ENCODE measurements around the gene PCDHGB4.
A peak's percentile ranks its signal among the peaks of the same experiment; 100 is the strongest.
"Not testable (repeated sequence)": the region's sequence is repeated elsewhere in the genome, so short reads cannot be mapped to it uniquely, and the experiment has no call there.

Gene PCDHGB4

DNA sequence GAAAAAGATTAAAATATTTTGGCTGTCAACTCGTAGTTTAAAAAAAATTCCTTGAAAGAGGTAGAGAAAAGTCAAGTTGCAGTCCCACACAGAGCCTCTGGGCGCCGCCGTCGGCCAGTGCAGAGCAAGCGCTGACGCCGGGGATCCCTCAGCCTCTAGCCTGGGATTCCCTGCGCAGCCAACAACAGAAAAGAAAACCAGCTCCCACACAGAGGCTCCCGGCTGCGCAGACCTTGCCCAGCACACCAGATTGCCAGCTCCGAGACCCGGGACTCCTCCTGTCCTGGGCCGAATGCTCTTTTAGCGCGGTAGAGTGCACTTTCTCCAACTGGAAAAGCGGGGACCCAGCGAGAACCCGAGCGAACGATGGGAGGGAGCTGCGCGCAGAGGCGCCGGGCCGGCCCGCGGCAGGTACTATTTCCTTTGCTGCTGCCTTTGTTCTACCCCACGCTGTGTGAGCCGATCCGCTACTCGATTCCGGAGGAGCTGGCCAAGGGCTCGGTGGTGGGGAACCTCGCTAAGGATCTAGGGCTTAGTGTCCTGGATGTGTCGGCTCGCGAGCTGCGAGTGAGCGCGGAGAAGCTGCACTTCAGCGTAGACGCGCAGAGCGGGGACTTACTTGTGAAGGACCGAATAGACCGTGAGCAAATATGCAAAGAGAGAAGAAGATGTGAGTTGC lies 30.1 kb downstream of the PCDHGB4 start, which contains the start of gene PCDHGB7:
Gene PCDHGB7 (plus strand): TSS at position 184 of the 679 bp plus-strand sequence. CDS start 183 bp downstream, at position 367.
- H3K36me3 ChIP-seq (ENCODE audit: control insufficient read depth in 2 of 2, insufficient read depth in 1 of 2, low read length in 2 of 2); POLR2A ChIA-PET; H3K9me3 ChIP-seq (ENCODE audit: control insufficient read depth, insufficient read depth, low read depth, low read length); H3K27ac ChIP-seq (ENCODE audit: extremely low read depth, low read depth, low read length); H3K4me1 ChIP-seq (ENCODE audit: control insufficient read depth, insufficient read depth, low read length): not testable (repeated sequence)
- CTCF ChIA-PET: interaction anchor here (0.6 to 7.0 kb wide), 20 partner anchors 10 to 552 kb away, joined by 3 to 160 read pairs (median 4); partner anchors contain the start of genes PCDHA11, PCDHGA1, PCDHGB1 and PCDHGB3
- H3K4me3 ChIP-seq (ENCODE audit: low read depth, low read length): peak within 1 kb of the TSS; percentile 16; the same call in 1 of the 2 replicates

DNA sequence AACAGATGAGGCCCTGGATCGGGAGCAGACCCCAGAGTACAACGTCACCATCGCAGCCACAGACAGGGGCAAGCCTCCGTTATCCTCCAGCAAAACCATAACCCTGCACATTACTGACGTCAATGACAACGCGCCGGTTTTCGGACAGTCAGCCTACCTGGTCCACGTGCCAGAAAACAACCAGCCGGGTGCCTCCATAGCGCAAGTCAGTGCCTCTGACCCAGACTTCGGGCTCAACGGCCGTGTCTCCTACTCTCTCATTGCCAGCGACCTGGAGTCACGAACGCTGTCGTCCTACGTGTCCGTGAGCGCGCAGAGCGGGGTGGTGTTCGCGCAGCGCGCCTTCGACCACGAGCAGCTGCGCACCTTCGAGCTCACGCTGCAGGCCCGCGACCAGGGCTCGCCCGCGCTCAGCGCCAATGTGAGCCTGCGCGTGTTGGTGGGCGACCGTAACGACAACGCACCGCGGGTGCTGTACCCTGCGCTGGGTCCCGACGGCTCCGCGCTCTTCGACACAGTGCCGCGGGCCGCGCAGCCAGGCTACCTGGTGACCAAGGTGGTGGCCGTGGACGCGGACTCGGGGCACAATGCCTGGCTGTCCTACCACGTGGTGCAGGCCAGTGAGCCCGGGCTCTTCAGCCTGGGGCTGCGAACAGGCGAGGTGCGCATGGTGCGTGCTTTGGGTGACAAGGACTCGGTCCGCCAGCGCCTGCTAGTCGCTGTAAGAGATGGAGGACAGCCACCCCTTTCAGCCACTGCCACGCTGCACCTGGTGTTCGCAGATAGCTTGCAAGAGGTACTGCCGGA lies 31.8 kb downstream of the PCDHGB4 start:
- Histone ChIP-seq H3K27ac (ENCODE audit: extremely low read depth, low read depth, low read length) (no peak overlapping the region), H3K4me3 (ENCODE audit: low read depth, low read length) (no peak overlapping the region), H3K9me3 (ENCODE audit: control insufficient read depth, insufficient read depth, low read depth, low read length) (no peaks in the 10 kb centered on the region; the same call in 1 of the 2 replicates), H3K4me1 (ENCODE audit: control insufficient read depth, insufficient read depth, low read length) (no peaks in the 10 kb centered on the region), H3K36me3 (ENCODE audit: control insufficient read depth in 2 of 2, insufficient read depth in 1 of 2, low read length in 2 of 2) (no peaks in the 10 kb centered on the region)
- ChIA-PET POLR2A (no interaction called here), CTCF (interaction anchor here (0.6 to 7.0 kb wide), 9 partner anchors 11 to 145 kb away, joined by 3 to 160 read pairs (median 3); partner anchors contain the start of genes PCDHGA12, PCDHGB1 and PCDHGB3)
- TF ChIP-seq, protein P1, sequence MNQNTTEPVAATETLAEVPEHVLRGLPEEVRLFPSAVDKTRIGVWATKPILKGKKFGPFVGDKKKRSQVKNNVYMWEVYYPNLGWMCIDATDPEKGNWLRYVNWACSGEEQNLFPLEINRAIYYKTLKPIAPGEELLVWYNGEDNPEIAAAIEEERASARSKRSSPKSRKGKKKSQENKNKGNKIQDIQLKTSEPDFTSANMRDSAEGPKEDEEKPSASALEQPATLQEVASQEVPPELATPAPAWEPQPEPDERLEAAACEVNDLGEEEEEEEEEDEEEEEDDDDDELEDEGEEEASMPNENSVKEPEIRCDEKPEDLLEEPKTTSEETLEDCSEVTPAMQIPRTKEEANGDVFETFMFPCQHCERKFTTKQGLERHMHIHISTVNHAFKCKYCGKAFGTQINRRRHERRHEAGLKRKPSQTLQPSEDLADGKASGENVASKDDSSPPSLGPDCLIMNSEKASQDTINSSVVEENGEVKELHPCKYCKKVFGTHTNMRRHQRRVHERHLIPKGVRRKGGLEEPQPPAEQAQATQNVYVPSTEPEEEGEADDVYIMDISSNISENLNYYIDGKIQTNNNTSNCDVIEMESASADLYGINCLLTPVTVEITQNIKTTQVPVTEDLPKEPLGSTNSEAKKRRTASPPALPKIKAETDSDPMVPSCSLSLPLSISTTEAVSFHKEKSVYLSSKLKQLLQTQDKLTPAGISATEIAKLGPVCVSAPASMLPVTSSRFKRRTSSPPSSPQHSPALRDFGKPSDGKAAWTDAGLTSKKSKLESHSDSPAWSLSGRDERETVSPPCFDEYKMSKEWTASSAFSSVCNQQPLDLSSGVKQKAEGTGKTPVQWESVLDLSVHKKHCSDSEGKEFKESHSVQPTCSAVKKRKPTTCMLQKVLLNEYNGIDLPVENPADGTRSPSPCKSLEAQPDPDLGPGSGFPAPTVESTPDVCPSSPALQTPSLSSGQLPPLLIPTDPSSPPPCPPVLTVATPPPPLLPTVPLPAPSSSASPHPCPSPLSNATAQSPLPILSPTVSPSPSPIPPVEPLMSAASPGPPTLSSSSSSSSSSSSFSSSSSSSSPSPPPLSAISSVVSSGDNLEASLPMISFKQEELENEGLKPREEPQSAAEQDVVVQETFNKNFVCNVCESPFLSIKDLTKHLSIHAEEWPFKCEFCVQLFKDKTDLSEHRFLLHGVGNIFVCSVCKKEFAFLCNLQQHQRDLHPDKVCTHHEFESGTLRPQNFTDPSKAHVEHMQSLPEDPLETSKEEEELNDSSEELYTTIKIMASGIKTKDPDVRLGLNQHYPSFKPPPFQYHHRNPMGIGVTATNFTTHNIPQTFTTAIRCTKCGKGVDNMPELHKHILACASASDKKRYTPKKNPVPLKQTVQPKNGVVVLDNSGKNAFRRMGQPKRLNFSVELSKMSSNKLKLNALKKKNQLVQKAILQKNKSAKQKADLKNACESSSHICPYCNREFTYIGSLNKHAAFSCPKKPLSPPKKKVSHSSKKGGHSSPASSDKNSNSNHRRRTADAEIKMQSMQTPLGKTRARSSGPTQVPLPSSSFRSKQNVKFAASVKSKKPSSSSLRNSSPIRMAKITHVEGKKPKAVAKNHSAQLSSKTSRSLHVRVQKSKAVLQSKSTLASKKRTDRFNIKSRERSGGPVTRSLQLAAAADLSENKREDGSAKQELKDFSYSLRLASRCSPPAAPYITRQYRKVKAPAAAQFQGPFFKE (tag by site-specific recombination; IDR thresholded peaks at IDR 0.05; ENCODE audit: borderline replicate concordance): no peak

DNA sequence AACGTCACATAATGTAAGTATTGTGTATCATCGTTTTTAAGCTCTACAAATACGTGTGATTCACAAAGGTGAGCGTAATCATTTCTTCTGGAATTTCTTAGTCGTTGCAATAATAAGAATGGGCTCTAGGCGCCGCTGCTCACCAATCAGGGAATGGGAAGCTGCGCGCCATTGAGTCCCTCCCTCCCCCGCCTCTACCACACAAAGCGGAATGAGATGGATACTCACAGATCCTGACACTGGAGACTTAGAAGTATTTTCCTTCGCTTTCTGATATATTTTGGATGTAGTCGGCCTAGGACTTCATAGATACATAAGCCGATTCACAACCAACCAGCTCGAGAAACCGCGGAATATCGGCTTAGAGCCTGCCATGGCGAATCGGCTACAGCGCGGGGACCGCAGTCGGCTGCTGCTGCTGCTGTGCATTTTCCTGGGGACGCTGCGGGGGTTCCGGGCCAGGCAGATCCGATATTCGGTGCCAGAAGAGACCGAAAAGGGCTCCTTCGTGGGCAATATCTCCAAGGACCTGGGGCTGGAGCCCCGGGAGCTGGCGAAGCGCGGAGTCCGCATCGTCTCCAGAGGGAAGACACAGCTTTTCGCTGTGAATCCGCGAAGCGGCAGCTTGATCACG lies 33.5 kb downstream of the PCDHGB4 start, which contains the start of gene PCDHGA11:
Gene PCDHGA11 (plus strand): TSS at position 197 of the 634 bp plus-strand sequence. CDS start 177 bp downstream, at position 374.
- H3K27ac ChIP-seq (ENCODE audit: extremely low read depth, low read depth, low read length): no peak within 1 kb of the TSS
- POLR2A ChIA-PET: interaction anchor here (0.9 to 1.5 kb wide), 3 partner anchors 101 to 104 kb away, joined by 3 to 6 read pairs (median 4); partner anchors contain the start of gene TAF7
- CTCF ChIA-PET: interaction anchor here (0.6 to 7.0 kb wide), 65 partner anchors 9 to 335 kb away, joined by 3 to 160 read pairs (median 5); partner anchors contain the start of genes DIAPH1, PCDHB11, PCDHB14 and PCDHB15
- H3K36me3 ChIP-seq (ENCODE audit: control insufficient read depth in 2 of 2, insufficient read depth in 1 of 2, low read length in 2 of 2): no peaks in the 10 kb centered on the region
- peak within 1 kb of the TSS; percentile 67 for H3K4me3 ChIP-seq (ENCODE audit: low read depth, low read length)
- H3K4me1 ChIP-seq (ENCODE audit: control insufficient read depth, insufficient read depth, low read length): no peaks in the 10 kb centered on the region
- no peaks in the 10 kb centered on the region; the same call in 1 of the 2 replicates for H3K9me3 ChIP-seq (ENCODE audit: control insufficient read depth, insufficient read depth, low read depth, low read length)
- TF ChIP-seq ZNF558 (tag by site-specific recombination; IDR thresholded peaks at IDR 0.05): 0 out of 2 replicates have a peak, but pooled peaks have one; percentile 24
- no peak for TF ChIP-seq ZNF19 (tag by site-specific recombination; IDR thresholded peaks at IDR 0.05; ENCODE audit: low read depth)
- TF ChIP-seq ZNF654 (tag by site-specific recombination; IDR thresholded peaks at IDR 0.05; ENCODE audit: low read depth): peak; percentile 83
- TF ChIP-seq, protein P2, sequence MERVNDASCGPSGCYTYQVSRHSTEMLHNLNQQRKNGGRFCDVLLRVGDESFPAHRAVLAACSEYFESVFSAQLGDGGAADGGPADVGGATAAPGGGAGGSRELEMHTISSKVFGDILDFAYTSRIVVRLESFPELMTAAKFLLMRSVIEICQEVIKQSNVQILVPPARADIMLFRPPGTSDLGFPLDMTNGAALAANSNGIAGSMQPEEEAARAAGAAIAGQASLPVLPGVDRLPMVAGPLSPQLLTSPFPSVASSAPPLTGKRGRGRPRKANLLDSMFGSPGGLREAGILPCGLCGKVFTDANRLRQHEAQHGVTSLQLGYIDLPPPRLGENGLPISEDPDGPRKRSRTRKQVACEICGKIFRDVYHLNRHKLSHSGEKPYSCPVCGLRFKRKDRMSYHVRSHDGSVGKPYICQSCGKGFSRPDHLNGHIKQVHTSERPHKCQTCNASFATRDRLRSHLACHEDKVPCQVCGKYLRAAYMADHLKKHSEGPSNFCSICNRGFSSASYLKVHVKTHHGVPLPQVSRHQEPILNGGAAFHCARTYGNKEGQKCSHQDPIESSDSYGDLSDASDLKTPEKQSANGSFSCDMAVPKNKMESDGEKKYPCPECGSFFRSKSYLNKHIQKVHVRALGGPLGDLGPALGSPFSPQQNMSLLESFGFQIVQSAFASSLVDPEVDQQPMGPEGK (tag by site-specific recombination; IDR thresholded peaks at IDR 0.05): 0 out of 2 replicates have a peak, but pooled peaks have one; percentile 3
- TF ChIP-seq ZNF2 (tag by site-specific recombination; IDR thresholded peaks at IDR 0.05): peak; percentile 70
- no peak for TF ChIP-seq ZNF16 (tag by site-specific recombination; IDR thresholded peaks at IDR 0.05; ENCODE audit: low read depth)
- TF ChIP-seq, protein P3, sequence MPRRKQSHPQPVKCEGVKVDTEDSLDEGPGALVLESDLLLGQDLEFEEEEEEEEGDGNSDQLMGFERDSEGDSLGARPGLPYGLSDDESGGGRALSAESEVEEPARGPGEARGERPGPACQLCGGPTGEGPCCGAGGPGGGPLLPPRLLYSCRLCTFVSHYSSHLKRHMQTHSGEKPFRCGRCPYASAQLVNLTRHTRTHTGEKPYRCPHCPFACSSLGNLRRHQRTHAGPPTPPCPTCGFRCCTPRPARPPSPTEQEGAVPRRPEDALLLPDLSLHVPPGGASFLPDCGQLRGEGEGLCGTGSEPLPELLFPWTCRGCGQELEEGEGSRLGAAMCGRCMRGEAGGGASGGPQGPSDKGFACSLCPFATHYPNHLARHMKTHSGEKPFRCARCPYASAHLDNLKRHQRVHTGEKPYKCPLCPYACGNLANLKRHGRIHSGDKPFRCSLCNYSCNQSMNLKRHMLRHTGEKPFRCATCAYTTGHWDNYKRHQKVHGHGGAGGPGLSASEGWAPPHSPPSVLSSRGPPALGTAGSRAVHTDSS (tag by site-specific recombination; IDR thresholded peaks at IDR 0.05): no peak
- TF ChIP-seq, protein P4, sequence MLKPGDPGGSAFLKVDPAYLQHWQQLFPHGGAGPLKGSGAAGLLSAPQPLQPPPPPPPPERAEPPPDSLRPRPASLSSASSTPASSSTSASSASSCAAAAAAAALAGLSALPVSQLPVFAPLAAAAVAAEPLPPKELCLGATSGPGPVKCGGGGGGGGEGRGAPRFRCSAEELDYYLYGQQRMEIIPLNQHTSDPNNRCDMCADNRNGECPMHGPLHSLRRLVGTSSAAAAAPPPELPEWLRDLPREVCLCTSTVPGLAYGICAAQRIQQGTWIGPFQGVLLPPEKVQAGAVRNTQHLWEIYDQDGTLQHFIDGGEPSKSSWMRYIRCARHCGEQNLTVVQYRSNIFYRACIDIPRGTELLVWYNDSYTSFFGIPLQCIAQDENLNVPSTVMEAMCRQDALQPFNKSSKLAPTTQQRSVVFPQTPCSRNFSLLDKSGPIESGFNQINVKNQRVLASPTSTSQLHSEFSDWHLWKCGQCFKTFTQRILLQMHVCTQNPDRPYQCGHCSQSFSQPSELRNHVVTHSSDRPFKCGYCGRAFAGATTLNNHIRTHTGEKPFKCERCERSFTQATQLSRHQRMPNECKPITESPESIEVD (tag by site-specific recombination; IDR thresholded peaks at IDR 0.05): no peak
- TF ChIP-seq TCF7L2 (IDR thresholded peaks at IDR 0.05; ENCODE audit: borderline replicate concordance, low read depth, low read length): no peak
- TF ChIP-seq ZNF202 (tag by site-specific recombination; IDR thresholded peaks at IDR 0.05; ENCODE audit: borderline replicate concordance): no peak
- 0 out of 2 replicates have a peak, but pooled peaks have one; percentile 22 for TF ChIP-seq ZSCAN30 (tag by site-specific recombination; IDR thresholded peaks at IDR 0.05)
